ENCODE measurements around the gene MED4. TPM values are rescaled to one million over a fixed set of nuclear protein-coding genes. Genes with fewer than 3 reads are reported as not detected.

The MED4 gene
- total RNA-seq, 1 experiment from 2014 or later: 24.1 TPM

DNA sequence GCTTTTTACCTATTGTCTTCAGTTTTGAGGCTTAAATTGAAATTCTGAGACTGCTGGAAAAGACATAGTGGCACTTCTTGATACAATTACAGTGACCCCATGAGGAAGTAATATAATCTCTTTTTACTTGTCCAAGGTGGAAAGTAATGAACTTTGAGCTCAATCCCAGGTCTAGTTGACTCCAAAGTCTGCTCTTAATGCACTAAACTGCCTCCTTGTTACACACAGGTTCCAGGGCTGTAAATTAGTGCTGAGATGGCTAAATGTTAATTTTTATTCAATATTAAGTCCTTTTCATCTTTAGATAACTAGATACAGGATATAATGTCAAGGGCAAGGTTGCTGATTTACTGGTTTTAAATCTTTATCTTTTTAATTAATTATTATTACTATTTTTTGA, 54.9 kb downstream of the MED4 start:
- DNase-seq (ENCODE audit: extremely low read depth, low read depth): no peak

DNA sequence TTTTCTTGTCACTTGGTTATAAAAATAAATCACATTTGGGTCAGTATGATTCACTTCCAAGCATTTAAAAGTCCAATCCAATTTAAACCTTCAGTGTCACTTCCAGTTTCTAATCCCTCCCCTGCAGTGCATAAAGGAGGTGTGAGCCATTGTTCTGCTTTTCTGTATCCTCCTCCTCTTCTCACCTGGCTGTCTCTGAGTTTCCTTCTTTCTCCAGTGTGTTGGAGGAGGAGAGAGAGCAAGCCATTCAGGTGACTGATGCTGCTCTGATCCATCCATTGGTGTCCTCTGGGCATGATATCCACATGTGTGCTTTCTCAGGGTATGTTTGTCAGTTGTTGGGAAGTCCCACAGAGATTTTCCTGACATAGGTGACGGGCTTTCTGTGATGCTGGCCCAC, 56.1 kb downstream of the MED4 start:
- no peak for DNase-seq (ENCODE audit: extremely low read depth, low read depth)

DNA sequence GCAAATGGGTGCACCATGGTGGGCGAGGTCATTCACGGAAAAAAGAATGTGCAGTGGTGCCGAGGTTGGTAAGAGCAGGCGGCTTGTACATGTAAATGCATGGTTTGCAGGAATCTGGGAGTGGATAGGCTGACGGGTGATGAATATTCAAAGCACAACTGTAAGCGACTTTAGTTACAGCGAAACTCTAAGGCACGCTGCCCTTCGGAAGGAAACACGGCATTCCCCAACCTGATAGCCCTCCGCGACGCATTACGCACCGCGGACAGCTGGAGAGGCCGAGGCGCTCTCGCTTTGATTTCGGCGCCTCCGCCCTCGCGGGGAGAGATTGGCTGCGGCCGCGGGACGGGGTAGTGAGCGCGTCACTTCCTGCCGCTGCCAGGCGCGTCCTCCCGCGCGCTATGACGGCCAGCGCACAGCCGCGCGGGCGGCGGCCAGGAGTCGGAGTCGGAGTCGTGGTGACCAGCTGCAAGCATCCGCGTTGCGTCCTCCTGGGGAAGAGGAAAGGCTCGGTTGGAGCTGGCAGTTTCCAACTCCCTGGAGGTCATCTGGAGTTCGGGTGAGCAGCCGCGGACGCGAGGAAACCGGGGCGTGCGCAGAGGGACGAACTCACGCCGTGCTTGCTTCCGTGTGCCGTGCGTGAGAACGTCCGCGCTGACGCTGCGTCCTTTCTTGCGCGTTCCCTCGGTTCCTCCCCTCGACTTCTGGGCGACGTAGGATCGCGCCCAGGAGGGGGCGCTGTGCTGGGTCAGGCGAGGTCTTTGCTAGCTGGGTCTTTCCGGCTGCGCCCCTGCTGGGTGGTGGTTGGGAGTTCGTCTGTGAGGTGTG, 57.3 kb downstream of the MED4 start, which contains the start of gene NUDT15:
NUDT15 (plus strand) TSS at position 381 of the 828 bp plus-strand sequence; CDS start at position 402, 21 bp downstream.
- peak; percentile 91 for DNase-seq (ENCODE audit: extremely low read depth, low read depth)

DNA sequence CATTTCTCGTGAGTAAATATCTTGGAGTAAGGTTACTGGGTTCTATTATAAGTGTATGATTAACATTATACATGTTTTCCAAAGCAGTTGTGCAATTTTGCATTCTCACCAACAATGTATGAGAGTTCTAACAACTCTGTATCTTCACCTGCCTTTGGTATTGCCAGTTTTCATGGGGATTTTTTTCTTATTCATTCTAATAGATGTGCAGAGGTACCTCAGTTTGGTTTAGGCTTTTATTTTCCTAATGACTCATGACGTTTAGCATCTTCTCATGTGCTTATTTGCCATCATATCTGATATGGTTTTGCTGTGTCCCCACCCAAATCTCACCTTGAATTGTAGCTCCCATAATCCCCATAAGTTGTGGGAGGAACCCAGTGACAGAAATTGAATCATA, 65.0 kb downstream of the MED4 start:
- DNase-seq (ENCODE audit: extremely low read depth, low read depth): no peak

DNA sequence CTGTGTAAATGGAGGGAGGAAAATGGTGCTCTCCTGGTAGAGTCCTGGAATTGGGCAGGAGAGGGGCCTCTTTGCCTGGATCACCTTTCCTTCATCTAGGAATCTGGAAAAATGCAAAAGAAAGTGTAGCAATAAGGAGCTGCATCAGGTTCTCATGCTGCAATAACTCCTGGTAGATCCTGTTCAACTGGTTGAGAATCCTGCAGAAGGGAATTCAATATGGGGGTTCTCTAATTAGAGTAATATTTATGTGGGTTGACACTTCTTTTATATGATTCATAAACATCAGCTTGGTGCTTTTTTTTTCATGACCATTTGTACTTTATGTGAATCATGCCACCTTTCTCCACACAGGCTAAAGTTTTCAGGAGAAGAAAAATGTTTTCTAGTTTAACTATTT, 66.8 kb downstream of the MED4 start:
- DNase-seq (ENCODE audit: extremely low read depth, low read depth): no peak

Small RNA genes within 50 kb of the gene (small RNA-seq; reads per million reads assigned to genes)
- gene POLR2KP2: 0 reads per million in 2 experiments

Other genes starting within 250 kb of the MED4 start
- 42.6 and 51.2 TPM in 2 replicates for gene SUCLA2, start 93.8 kb downstream of the MED4 start, total RNA-seq (2014; rRNA removed; shearing (Covaris generic))
- 21.9 and 25.9 TPM in 2 replicates for gene NUDT15, start 57.4 kb downstream of the MED4 start, total RNA-seq (2014; rRNA removed; shearing (Covaris generic))
- gene ITM2B, start 138.1 kb upstream of the MED4 start, total RNA-seq (2014; rRNA removed; shearing (Covaris generic)): 140 TPM in 2 replicates
- gene RB1, start 208.6 kb upstream of the MED4 start, total RNA-seq (2014; rRNA removed; shearing (Covaris generic)): 31.7 and 33.0 TPM in 2 replicates

All from NCI-H460 (cell line).